AG04449 (cell line): ENCODE measurements around the gene UNC45A.

Source experiments
- CTCF ChIA-PET: fragments of 350-600 bp; formaldehyde crosslinking; extraction: SDS; loops from one replicate; lab custom pipeline; 2021; ENCODE audit warnings: antibody characterized with exemption; lab: Yijun Ruan, JAX
- POLR2A ChIA-PET: fragments of 400-600, 350-600 bp; formaldehyde crosslinking; extraction: SDS; loops from one replicate; lab custom pipeline; 2020; ENCODE audit warnings: antibody characterized with exemption, inconsistent platforms; lab: Yijun Ruan, JAX
- DNase-seq: peaks from one replicate; pipeline ENCODE4 v3.0.0-alpha.2; 2010; ENCODE audit warnings: low read depth, low spot score
- H3K4me3 ChIP-seq: 2 replicates; pipeline ENCODE4 v1.5.1; 2011; ENCODE audit warnings: low read depth, mild to moderate bottlenecking, control low read depth, low read length
- TF ChIP-seq, protein P1 (sequence below): IDR thresholded peaks from one replicate; pipeline ENCODE4 v1.5.1; 2011; ENCODE audit warnings: mild to moderate bottlenecking, moderate library complexity, low read length, control low read depth, inconsistent platforms; ENCODE audit not compliant: insufficient read depth; ENCODE audit errors: missing control alignments

UNC45A gene

GRCh38 chr15:90972133-90972532, 37.0 kb downstream of the UNC45A start:
- POLR2A ChIA-PET, result no interaction called here
- CTCF ChIA-PET, result interaction anchor here (0.6 to 6.7 kb wide), 2 partner anchors 15 to 264 kb away, joined by 3 to 101 read pairs; partner anchors contain the start of gene RCCD1
- TF ChIP-seq, protein P1, sequence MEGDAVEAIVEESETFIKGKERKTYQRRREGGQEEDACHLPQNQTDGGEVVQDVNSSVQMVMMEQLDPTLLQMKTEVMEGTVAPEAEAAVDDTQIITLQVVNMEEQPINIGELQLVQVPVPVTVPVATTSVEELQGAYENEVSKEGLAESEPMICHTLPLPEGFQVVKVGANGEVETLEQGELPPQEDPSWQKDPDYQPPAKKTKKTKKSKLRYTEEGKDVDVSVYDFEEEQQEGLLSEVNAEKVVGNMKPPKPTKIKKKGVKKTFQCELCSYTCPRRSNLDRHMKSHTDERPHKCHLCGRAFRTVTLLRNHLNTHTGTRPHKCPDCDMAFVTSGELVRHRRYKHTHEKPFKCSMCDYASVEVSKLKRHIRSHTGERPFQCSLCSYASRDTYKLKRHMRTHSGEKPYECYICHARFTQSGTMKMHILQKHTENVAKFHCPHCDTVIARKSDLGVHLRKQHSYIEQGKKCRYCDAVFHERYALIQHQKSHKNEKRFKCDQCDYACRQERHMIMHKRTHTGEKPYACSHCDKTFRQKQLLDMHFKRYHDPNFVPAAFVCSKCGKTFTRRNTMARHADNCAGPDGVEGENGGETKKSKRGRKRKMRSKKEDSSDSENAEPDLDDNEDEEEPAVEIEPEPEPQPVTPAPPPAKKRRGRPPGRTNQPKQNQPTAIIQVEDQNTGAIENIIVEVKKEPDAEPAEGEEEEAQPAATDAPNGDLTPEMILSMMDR, result no peak
- no peak for DNase-seq
- no peak overlapping the region for H3K4me3 ChIP-seq

GRCh38 chr15:90974216-90974615, 39.1 kb downstream of the UNC45A start:
- no peak for DNase-seq
- TF ChIP-seq, protein P1, result no peak
- ChIA-PET CTCF (interaction anchor here (12.6 kb wide), 1 partner anchor 15 kb away, joined by 169 read pairs; the partner anchor contains the start of gene RCCD1), POLR2A (no interaction called here)
- no peak overlapping the region for H3K4me3 ChIP-seq

GRCh38 chr15:90979582-90979981, 44.5 kb downstream of the UNC45A start:
- ChIA-PET POLR2A (no interaction called here), CTCF (interaction anchor here (0.8 to 12.6 kb wide), 7 partner anchors 14 to 76 kb away, joined by 3 to 169 read pairs (median 5); partner anchors contain the start of genes HDDC3, PRC1, RCCD1 and UNC45A)
- no peak overlapping the region for H3K4me3 ChIP-seq
- TF ChIP-seq, protein P1, result no peak
- DNase-seq, result no peak

GRCh38 chr15:90981681-90982080, 46.6 kb downstream of the UNC45A start:
- no peak overlapping the region for H3K4me3 ChIP-seq
- DNase-seq, result no peak
- TF ChIP-seq, protein P1, result no peak
- POLR2A ChIA-PET, result no interaction called here
- CTCF ChIA-PET, result interaction anchor here (1.2 to 12.6 kb wide), 2 partner anchors 23 to 47 kb away, joined by 4 to 169 read pairs; partner anchors contain the start of gene RCCD1

GRCh38 chr15:90982135-90982534, 47.0 kb downstream of the UNC45A start:
- ChIA-PET POLR2A (no interaction called here), CTCF (interaction anchor here (2.6 to 12.6 kb wide), 2 partner anchors 11 to 23 kb away, joined by 6 to 169 read pairs; partner anchors contain the start of gene RCCD1)
- H3K4me3 ChIP-seq, result no peak overlapping the region
- DNase-seq, result no peak
- TF ChIP-seq, protein P1, result no peak

GRCh38 chr15:90986790-90987507, 51.9 kb downstream of the UNC45A start:
- H3K4me3 ChIP-seq, result no peak overlapping the region
- CTCF ChIA-PET, result interaction anchor here (1.5 to 12.6 kb wide), 4 partner anchors 28 to 55 kb away, joined by 4 to 169 read pairs (median 26); partner anchors contain the start of genes HDDC3, RCCD1 and UNC45A
- no peak for DNase-seq
- TF ChIP-seq, protein P1, result no peak
- POLR2A ChIA-PET, result no interaction called here
